GM12878 (cell line): Measurements from ENCODE around the gene PTPRN2. TPM values are rescaled to one million over a fixed set of nuclear protein-coding genes. Genes with fewer than 3 reads are reported as not detected.

Source experiments
- ATAC-seq: fragments of 200-7000 bp; cut with Tn5 transposase; 3 replicates; pipeline ENCODE4 v1.9.1; 2020; ENCODE audit warnings: mild to moderate bottlenecking, moderate library complexity
- BruUV-seq: library from RNA; stranded (reverse); fragments of 400-500 nt; replicated peaks from 2 replicates; lab custom pipeline; 2021; lab: Mats Ljungman, UMichigan
- CTCF ChIA-PET: fragments of 300-600 bp; sonication (Branson Sonifier 250); formaldehyde crosslinking; extraction: SDS; loops from one replicate; lab custom pipeline; 2021; ENCODE audit warnings: inconsistent platforms; lab: Yijun Ruan, JAX
- POLR2A ChIA-PET: fragments of 350-600 bp; formaldehyde crosslinking; extraction: SDS; loops from one replicate; lab custom pipeline; 2021; ENCODE audit warnings: inconsistent platforms; lab: Charles Lee
- RAD21 ChIA-PET: fragments of 300-600 bp; sonication (Branson Sonifier 250); formaldehyde crosslinking; loops from one replicate; lab custom pipeline; 2023; ENCODE audit warnings: antibody characterized with exemption; ENCODE audit not compliant: unreplicated experiment; lab: Charles Lee
- SMC1A ChIA-PET: fragments of 300-600 bp; sonication (Branson Sonifier 250); formaldehyde crosslinking; loops from one replicate; lab custom pipeline; 2023; ENCODE audit not compliant: unreplicated experiment, uncharacterized antibody; lab: Charles Lee
- DNase-seq: peaks from one replicate; pipeline ENCODE4 v3.0.0-alpha.2; 2011; ENCODE audit warnings: low read depth, low spot score
- FAIRE-seq: peaks from 3 replicates; lab custom pipeline; 2011; peaks lifted over from hg19 to GRCh38; lab: Jason Lieb, UNC
- H2AFZ ChIP-seq: 2 replicates; pipeline ENCODE4 v1.6.0; 2011; ENCODE audit warnings: low read depth, low read length, control low read depth; ENCODE audit not compliant: control insufficient read depth
- H3K27ac ChIP-seq: 2 replicates; pipeline ENCODE4 v1.5.1; 2011; ENCODE audit warnings: control low read depth; ENCODE audit not compliant: control insufficient read depth, insufficient read depth
- H3K27me3 ChIP-seq, 2 experiments: replicated peaks in 1 of 2; 2 replicates each; pipeline versions ENCODE4 v1.6.0 to v1.6.1; 2011; ENCODE audit warnings: low read length in 1 of 2; ENCODE audit not compliant: control insufficient read depth in 2 of 2, insufficient read depth in 2 of 2
- H3K36me3 ChIP-seq, 2 experiments: 2 replicates each; pipeline ENCODE4 v1.5.1; 2011; ENCODE audit warnings: low read length in 1 of 2; ENCODE audit not compliant: control insufficient read depth in 2 of 2, insufficient read depth in 2 of 2
- H3K4me1 ChIP-seq: 2 replicates; pipeline ENCODE4 v1.6.1; 2011; ENCODE audit warnings: mild to moderate bottlenecking, low read length, moderate library complexity, mixed read lengths; ENCODE audit not compliant: control insufficient read depth, insufficient read depth
- H3K4me2 ChIP-seq: 2 replicates; pipeline ENCODE4 v1.6.0; 2011; ENCODE audit warnings: control low read depth; ENCODE audit not compliant: control insufficient read depth, insufficient read depth
- H3K4me3 ChIP-seq: fragments of 200-600 bp; sonication (generic); 2 replicates; pipeline ENCODE4 v1.5.1; 2016
- H3K79me2 ChIP-seq: 2 replicates; pipeline ENCODE4 v1.6.0; 2011; ENCODE audit warnings: low read length; ENCODE audit not compliant: control insufficient read depth, insufficient read depth
- H3K9ac ChIP-seq: 2 replicates; pipeline ENCODE4 v1.8.0; 2011; ENCODE audit warnings: low read length, control low read depth, mixed read lengths; ENCODE audit not compliant: control insufficient read depth, insufficient read depth
- H3K9me3 ChIP-seq: replicated peaks from 3 replicates; pipeline ENCODE4 v1.5.1; 2011; ENCODE audit warnings: mild to moderate bottlenecking, low read length; ENCODE audit not compliant: control insufficient read depth, insufficient read depth
- H4K20me1 ChIP-seq: 2 replicates; pipeline ENCODE4 v1.6.0; 2011; ENCODE audit not compliant: control insufficient read depth, insufficient read depth
- BCL11A ChIP-seq: IDR thresholded peaks from 2 replicates; pipeline ENCODE4 v1.6.1; 2011; ENCODE audit warnings: low read depth, low read length
- EED ChIP-seq: sonication (generic); IDR thresholded peaks from 2 replicates; pipeline ENCODE4 v1.6.1; 2016; ENCODE audit warnings: antibody characterized with exemption, low read depth
- FOS ChIP-seq: IDR thresholded peaks from 3 replicates; pipeline ENCODE4 v1.6.1; 2011; ENCODE audit warnings: borderline replicate concordance; ENCODE audit not compliant: insufficient read length; ENCODE audit errors: extremely low read depth
- IRF5 ChIP-seq: fragments of 450-650 bp; IDR thresholded peaks from 2 replicates; pipeline ENCODE4 v1.6.1; 2017; ENCODE audit warnings: borderline replicate concordance
- JUND ChIP-seq: IDR thresholded peaks from 2 replicates; pipeline ENCODE4 v1.6.1; 2012; ENCODE audit warnings: low read depth, mild to moderate bottlenecking, low read length, improper control_type of control experiment, moderate library complexity
- NR2C2 ChIP-seq: IDR thresholded peaks from 2 replicates; pipeline ENCODE4 v1.6.1; 2011; ENCODE audit warnings: borderline replicate concordance, low read depth; ENCODE audit not compliant: control insufficient read depth, insufficient read length
- NRF1 ChIP-seq: conservative IDR thresholded peaks from 2 replicates; pipeline ENCODE4 v1.6.1; 2011; ENCODE audit warnings: mild to moderate bottlenecking, low read depth, low read length, improper control_type of control experiment
- POLR2AphosphoS2 ChIP-seq: IDR thresholded peaks from 2 replicates; pipeline ENCODE4 v1.6.1; 2011; ENCODE audit warnings: low read depth, mild to moderate bottlenecking, low read length, improper control_type of control experiment, moderate library complexity
- SMARCA5 ChIP-seq: fragments of 450-650 bp; IDR thresholded peaks from 2 replicates; pipeline ENCODE4 v1.6.1; 2017; ENCODE audit warnings: mild to moderate bottlenecking
- ZZZ3 ChIP-seq: IDR thresholded peaks from 2 replicates; pipeline ENCODE4 v1.6.1; 2011; ENCODE audit warnings: low read depth; ENCODE audit not compliant: control insufficient read depth, insufficient read length
- WGBS: methylation state at CpG from one replicate; pipeline ENCODE4 v1.1.6; 2016; ENCODE audit warnings: low lambda C conversion rate; ENCODE audit not compliant: insufficient replicate concordance, insufficient coverage; ENCODE audit errors: missing lambda C conversion rate; 5-methylcytosine and 5-hydroxymethylcytosine counted together
- in situ Hi-C: fragments of 300-500 bp; cut with MboI; formaldehyde crosslinking; loops from 9 replicates; pipeline ENCODE4 v1.14.3; 2018; ENCODE audit warnings: mixed read lengths
- intact Hi-C: fragments of 100-400 bp; cut with micrococcal nuclease; formaldehyde crosslinking; loops from one replicate; pipeline ENCODE4 v1.14.2; 2022; ENCODE audit not compliant: unreplicated experiment
- polyA plus RNA-seq, 11 experiments: library from polyadenylated mRNA; depleted of rRNA in 4 of 11; unstranded in 6 of 11; stranded (reverse) in 5 of 11; fragments of >200 nt; fragmentation: Nextera tagmentation in 4 of 11; fragmentation: Illumina TruSeq in 1 of 11; extraction: Ambion mirVana in 4 of 11; extraction: Trizol in 1 of 11; gene quantifications; 1 replicate in 1 of 11; 2 replicates in 10 of 11; pipeline versions ENCODE4 v1.2.1 to v1.2.3, GENCODE V29; 2011 to 2016; ENCODE audit warnings: inconsistent platforms in 2 of 11, missing spikeins in 2 of 11, low read depth in 1 of 11
- total RNA-seq, 4 experiments: library from RNA; depleted of rRNA in 3 of 4; stranded (reverse); fragments of >200 nt in 3 of 4; fragmentation: Illumina TruSeq in 1 of 4; extraction: Trizol in 1 of 4; gene quantifications; 2 replicates each; pipeline versions ENCODE4 v1.2.1 to v1.2.3, GENCODE V29; 2013 to 2021
- TF ChIP-seq, protein P1 (sequence below): IDR thresholded peaks from 2 replicates; pipeline ENCODE4 v1.6.1; 2011; ENCODE audit warnings: borderline replicate concordance, low read depth, mild to moderate bottlenecking, moderate library complexity, mixed read lengths, low read length; ENCODE audit not compliant: insufficient read depth; ENCODE audit errors: extremely low read length

Gene PTPRN2
- total and polyA plus RNA-seq, 10 of the 15 experiments (the other 5 are each of a cell fraction or from before 2014, with no cell fraction given) = 5.4 TPM; not detected in 9

DNA sequence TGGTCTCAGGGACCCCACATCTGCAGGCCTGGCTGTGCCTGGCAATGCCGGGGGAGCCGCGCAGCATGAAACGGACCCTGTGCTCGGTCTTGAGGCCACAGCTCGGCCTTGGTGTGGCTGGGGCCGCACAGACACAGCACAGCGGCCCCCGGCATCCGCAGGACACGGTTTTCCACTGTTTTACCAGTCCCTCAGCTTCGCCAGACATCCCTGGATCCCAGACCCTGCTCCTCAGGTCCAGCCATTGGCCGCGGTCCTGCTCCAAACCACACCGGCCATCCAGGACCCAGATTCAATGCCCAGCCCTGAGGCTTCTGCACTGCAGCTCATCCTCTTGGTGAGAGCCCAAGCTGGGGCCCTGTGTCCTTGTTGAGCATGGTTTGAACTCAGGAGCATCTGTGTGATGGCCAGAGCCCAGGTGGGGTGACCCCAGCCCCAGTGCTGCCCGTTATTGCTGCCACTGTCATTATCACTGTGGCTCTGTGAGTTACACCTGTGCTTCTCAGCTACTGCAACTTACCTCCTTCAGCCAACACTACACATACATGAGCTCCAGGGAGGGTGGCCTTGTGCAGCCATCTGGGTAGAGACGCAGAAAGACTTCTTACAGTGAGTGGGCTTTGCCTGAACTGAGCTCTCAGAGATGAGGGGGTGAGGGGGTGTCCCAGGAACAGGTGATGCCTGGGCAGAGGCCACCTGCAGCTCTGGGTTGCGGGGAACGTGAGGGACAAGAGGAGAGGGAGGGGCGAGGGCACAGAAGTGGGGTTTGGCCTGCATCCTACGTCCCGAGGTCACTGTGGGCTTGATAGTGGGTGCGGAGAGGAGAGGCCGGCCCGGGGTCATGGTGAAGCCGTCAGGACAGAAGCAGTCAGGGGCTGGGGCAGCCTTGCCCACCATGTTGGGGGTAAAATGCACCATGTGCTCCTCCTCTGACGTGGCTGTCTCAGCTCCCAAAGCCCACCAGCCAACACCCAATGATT is 567.6 kb downstream of the PTPRN2 start:
- no peak overlapping the region for H3K4me2 ChIP-seq
- H2AFZ ChIP-seq = no peak overlapping the region
- no peak overlapping the region for H3K27ac ChIP-seq
- H3K9me3 ChIP-seq = no peaks in the 10 kb centered on the region; the same call in 2 of the 3 replicates
- no peaks in the 10 kb centered on the region for H4K20me1 ChIP-seq
- TF ChIP-seq SMARCA5 (no peak), POLR2AphosphoS2 (no peak), BCL11A (no peak), JUND (no peak), IRF5 (no peak), EED (no peak), FOS (no peak), NR2C2 (no peak), ZZZ3 (no peak), NRF1 (no peak)
- TF ChIP-seq, protein P1, sequence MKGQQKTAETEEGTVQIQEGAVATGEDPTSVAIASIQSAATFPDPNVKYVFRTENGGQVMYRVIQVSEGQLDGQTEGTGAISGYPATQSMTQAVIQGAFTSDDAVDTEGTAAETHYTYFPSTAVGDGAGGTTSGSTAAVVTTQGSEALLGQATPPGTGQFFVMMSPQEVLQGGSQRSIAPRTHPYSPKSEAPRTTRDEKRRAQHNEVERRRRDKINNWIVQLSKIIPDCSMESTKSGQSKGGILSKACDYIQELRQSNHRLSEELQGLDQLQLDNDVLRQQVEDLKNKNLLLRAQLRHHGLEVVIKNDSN = no peak
- TF ChIP-seq, all 136 proteins: peak for 0
- Histone ChIP-seq H3K27me3 (no peaks in the 10 kb centered on the region), H3K36me3 (no peaks in the 10 kb centered on the region), H3K79me2 (no peaks in the 10 kb centered on the region), H3K4me1 (no peaks in the 10 kb centered on the region), H3K4me3 (no peak overlapping the region), H3K9ac (no peak overlapping the region)
- ATAC-seq (no peak), DNase-seq (no peak), FAIRE-seq (no peak)
- ChIA-PET RAD21 (no interaction called here), SMC1A (no interaction called here), POLR2A (no interaction called here), CTCF (no interaction called here)
- no TSS peak for BruUV-seq
- intact Hi-C loops (no loop called here), in situ Hi-C loops (no loop called here)
- WGBS = 52% methylated on average over 20 of the region's 27 CpGs
